AG04450 (cell line): ENCODE results near the gene GMDS. TPM values are rescaled to one million over a fixed set of nuclear protein-coding genes. Genes with fewer than 3 reads are reported as not detected.

ENCODE experiments used
- CTCF ChIA-PET: fragments of 300-600, 350-600 bp; formaldehyde crosslinking; extraction: SDS; loops from one replicate; lab custom pipeline; 2022; ENCODE audit warnings: antibody characterized with exemption, inconsistent platforms; lab: Charles Lee
- POLR2A ChIA-PET: fragments of 350-600 bp; formaldehyde crosslinking; extraction: SDS; loops from one replicate; lab custom pipeline; 2021; ENCODE audit warnings: antibody characterized with exemption, inconsistent platforms; lab: Yijun Ruan, JAX
- DNase-seq: peaks from one replicate; pipeline ENCODE4 v3.0.0-alpha.2; 2011; ENCODE audit warnings: low read depth, low spot score
- H3K27ac ChIP-seq: one replicate; pipeline ENCODE4 v1.5.1; 2012; ENCODE audit warnings: low read depth, low read length, control low read depth
- H3K27me3 ChIP-seq: one replicate; pipeline ENCODE4 v1.6.0; 2012; ENCODE audit warnings: low read length; ENCODE audit not compliant: control insufficient read depth, insufficient read depth
- H3K4me3 ChIP-seq: 2 replicates; pipeline ENCODE4 v1.5.1; 2011; ENCODE audit warnings: mild to moderate bottlenecking, low read depth, low read length, control low read depth
- H3K9me3 ChIP-seq: 2 replicates; pipeline ENCODE4 v1.5.1; 2012; ENCODE audit warnings: low read length; ENCODE audit not compliant: control insufficient read depth, insufficient read depth
- CTCF ChIP-seq: IDR thresholded peaks from 2 replicates; pipeline ENCODE4 v1.5.1; 2011; ENCODE audit warnings: low read depth, low read length, control low read depth, inconsistent platforms
- polyA plus RNA-seq: library from polyadenylated mRNA; depleted of rRNA; stranded (reverse); fragments of >200 nt; gene quantifications from 2 replicates; pipeline ENCODE4 v1.2.3, GENCODE V29; 2011

Gene GMDS
- polyA plus RNA-seq, 1 experiment, result 26.4 TPM

- TF ChIP-seq CTCF, result no peak
- Histone ChIP-seq H3K4me3 (no peak overlapping the region), H3K9me3 (no peaks in the 10 kb centered on the region), H3K27ac (no peak overlapping the region), H3K27me3 (no peaks in the 10 kb centered on the region)
- DNase-seq, result no peak
- ChIA-PET POLR2A (no interaction called here), CTCF (interaction anchor here (0.6 kb wide), 1 partner anchor 78 kb away, joined by 3 read pairs; no protein-coding TSS in a partner anchor)
Measured at GRCh38 chr6:2272696-2273095, 27.3 kb upstream of the GMDS start.

GRCh38 chr6:2270054-2270453 lies 24.6 kb upstream of the GMDS start:
- POLR2A ChIA-PET, result no interaction called here
- Histone ChIP-seq H3K27me3 (no peaks in the 10 kb centered on the region), H3K9me3 (no peaks in the 10 kb centered on the region), H3K27ac (no peak overlapping the region), H3K4me3 (no peak overlapping the region)
- CTCF ChIA-PET, result no interaction called here
- DNase-seq, result no peak
- TF ChIP-seq CTCF, result no peak

- DNase-seq, result no peak
- ChIA-PET CTCF (interaction anchor here (0.6 to 1.9 kb wide), 3 partner anchors 87 to 484 kb away, joined by 4 to 9 read pairs (median 5); partner anchors contain the start of gene MYLK4), POLR2A (no interaction called here)
- H3K4me3 ChIP-seq, result no peak overlapping the region
- no peaks in the 10 kb centered on the region; the same call in 1 of the 2 replicates for H3K9me3 ChIP-seq
- TF ChIP-seq CTCF, result no peak
- no peaks in the 10 kb centered on the region for H3K27me3 ChIP-seq
- no peak overlapping the region for H3K27ac ChIP-seq
Measured at GRCh38 chr6:2266841-2267240, 21.4 kb upstream of the GMDS start.

GRCh38 chr6:2266031-2266795 lies 20.8 kb upstream of the GMDS start:
- DNase-seq, result no peak
- no peak overlapping the region for H3K4me3 ChIP-seq
- CTCF ChIA-PET, result interaction anchor here (0.6 to 1.9 kb wide), 3 partner anchors 88 to 484 kb away, joined by 4 to 9 read pairs (median 5); partner anchors contain the start of gene MYLK4
- TF ChIP-seq CTCF, result no peak
- no peaks in the 10 kb centered on the region for H3K27me3 ChIP-seq
- H3K9me3 ChIP-seq, result no peaks in the 10 kb centered on the region; the same call in 1 of the 2 replicates
- POLR2A ChIA-PET, result no interaction called here
- no peak overlapping the region for H3K27ac ChIP-seq

GRCh38 chr6:2264932-2265331 lies 19.5 kb upstream of the GMDS start:
- CTCF ChIA-PET, result no interaction called here
- Histone ChIP-seq H3K4me3 (no peak overlapping the region), H3K9me3 (no peaks in the 10 kb centered on the region; the same call in 1 of the 2 replicates), H3K27ac (no peak overlapping the region), H3K27me3 (no peaks in the 10 kb centered on the region)
- no peak for TF ChIP-seq CTCF
- POLR2A ChIA-PET, result no interaction called here
- no peak for DNase-seq
